Fibroblast of lung (primary cell): ENCODE data around the gene TIGD7. TPM values are rescaled to one million over a fixed set of nuclear protein-coding genes. Genes with fewer than 3 reads are reported as not detected.

Source experiments
- DNase-seq, 2 donors: peaks; one replicate each; pipeline versions ENCODE4 v3.0.0 to v3.0.0-alpha.2; 2010; ENCODE audit warnings: low read depth in 2 of 2
- H2AFZ ChIP-seq: 2 replicates; pipeline ENCODE4 v1.5.1; 2012; ENCODE audit warnings: low read length, control low read depth, inconsistent platforms
- H3K27ac ChIP-seq: 2 replicates; pipeline ENCODE4 v1.5.1; 2011; ENCODE audit warnings: low read length, control low read depth; ENCODE audit not compliant: insufficient read depth
- H3K27me3 ChIP-seq: 2 replicates; pipeline ENCODE4 v1.5.1; 2011; ENCODE audit warnings: mild to moderate bottlenecking, low read length; ENCODE audit not compliant: control insufficient read depth, insufficient read depth
- H3K36me3 ChIP-seq: 2 replicates; pipeline ENCODE4 v1.5.1; 2011; ENCODE audit warnings: low read length; ENCODE audit not compliant: control insufficient read depth, insufficient read depth
- H3K4me1 ChIP-seq: 2 replicates; pipeline ENCODE4 v1.5.1; 2011; ENCODE audit warnings: low read length; ENCODE audit not compliant: control insufficient read depth, insufficient read depth; ENCODE audit errors: extremely low read depth
- H3K4me2 ChIP-seq: 2 replicates; pipeline ENCODE4 v1.5.1; 2011; ENCODE audit warnings: low read length, control low read depth; ENCODE audit not compliant: insufficient read depth; ENCODE audit errors: extremely low read depth
- H3K4me3 ChIP-seq, 4 experiments: fragments of 200-600 bp in 1 of 4; sonication (generic) in 1 of 4; replicated peaks in 1 of 4; 2 replicates each; pipeline ENCODE4 v1.5.1; 2011 to 2016; ENCODE audit warnings: low read length in 4 of 4, low read depth in 3 of 4, mild to moderate bottlenecking in 3 of 4, control low read depth in 2 of 4, inconsistent platforms in 1 of 4, mixed read lengths in 1 of 4; ENCODE audit not compliant: insufficient read depth in 1 of 4; ENCODE audit errors: control extremely low read depth in 1 of 4
- H3K79me2 ChIP-seq: 2 replicates; pipeline ENCODE4 v1.5.1; 2012; ENCODE audit warnings: mild to moderate bottlenecking, low read length, inconsistent platforms; ENCODE audit not compliant: control insufficient read depth, insufficient read depth
- H3K9ac ChIP-seq: 2 replicates; pipeline ENCODE4 v1.5.1; 2011; ENCODE audit warnings: mild to moderate bottlenecking, low read length, control low read depth; ENCODE audit not compliant: insufficient read depth
- H3K9me3 ChIP-seq: 2 replicates; pipeline ENCODE4 v1.5.1; 2012; ENCODE audit warnings: low read depth, low read length; ENCODE audit not compliant: control insufficient read depth, insufficient read depth
- H4K20me1 ChIP-seq: 2 replicates; pipeline ENCODE4 v1.5.1; 2011; ENCODE audit warnings: low read length; ENCODE audit not compliant: control insufficient read depth, insufficient read depth; ENCODE audit errors: extremely low read depth
- EZH2 ChIP-seq: IDR thresholded peaks from 2 replicates; pipeline ENCODE4 v1.5.1; 2012; ENCODE audit warnings: low read length, control low read depth, mild to moderate bottlenecking; ENCODE audit errors: missing control alignments
- polyA plus RNA-seq, 2 donors: library from polyadenylated mRNA; depleted of rRNA in 1 of 2; stranded (reverse) in 1 of 2; unstranded in 1 of 2; fragments of >200 nt; gene quantifications; 2 replicates each; pipeline ENCODE4 v1.2.1, GENCODE V29; 2011 to 2012; ENCODE audit warnings: missing spikeins in 1 of 2
- total RNA-seq: library from RNA; depleted of rRNA; stranded (reverse); fragments of >200 nt; gene quantifications from 2 replicates; pipeline ENCODE4 v1.2.1, GENCODE V29; 2014
- TF ChIP-seq, protein P1 (sequence below), 2 donors: IDR thresholded peaks in 1 of 2; conservative IDR thresholded peaks in 1 of 2; 1 replicate in 1 of 2; 2 replicates in 1 of 2; pipeline ENCODE4 v1.5.1; 2011 to 2012; ENCODE audit warnings: low read length in 2 of 2, control low read depth in 1 of 2, inconsistent platforms in 1 of 2, low read depth in 1 of 2, mild to moderate bottlenecking in 1 of 2

Gene TIGD7
- total and polyA plus RNA-seq, 2 donors (not counting 1 experiment from before 2014, with no cell fraction given) = 2.9 to 9.6 TPM

DNA sequence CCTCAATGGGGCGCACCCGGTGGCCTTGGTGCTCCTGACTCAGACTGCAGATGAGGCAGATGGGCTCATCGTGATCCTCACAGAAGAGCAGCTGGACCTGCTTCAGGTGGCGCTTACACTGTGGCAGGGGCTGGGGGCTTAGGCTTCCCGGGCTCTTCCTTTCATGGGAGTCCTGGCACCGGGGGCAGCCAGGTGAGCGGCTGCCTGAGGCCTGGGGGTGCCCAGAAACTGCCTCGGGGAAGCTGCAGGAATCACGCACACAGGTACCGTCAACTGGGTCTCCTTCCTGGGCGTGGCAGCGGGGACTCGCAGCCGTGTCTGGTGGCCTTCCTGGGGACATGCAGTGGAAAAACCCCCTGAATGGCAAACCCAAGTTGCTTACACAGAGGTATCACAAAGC, 55.8 kb downstream of the TIGD7 start:
- Histone ChIP-seq H3K4me1 (no peaks in the 10 kb centered on the region), H2AFZ (no peak overlapping the region), H3K4me2 (no peak overlapping the region), H4K20me1 (no peaks in the 10 kb centered on the region), H3K9me3 (no peaks in the 10 kb centered on the region), H3K27ac (no peak overlapping the region), H3K9ac (no peak overlapping the region), H3K4me3 (no peak overlapping the region), H3K79me2 (no peaks in the 10 kb centered on the region), H3K36me3 (no peaks in the 10 kb centered on the region), H3K27me3 (peaks cover 4% of the 10 kb centered on the region)
- DNase-seq = no peak
- TF ChIP-seq EZH2 = no peak
- TF ChIP-seq, protein P1, sequence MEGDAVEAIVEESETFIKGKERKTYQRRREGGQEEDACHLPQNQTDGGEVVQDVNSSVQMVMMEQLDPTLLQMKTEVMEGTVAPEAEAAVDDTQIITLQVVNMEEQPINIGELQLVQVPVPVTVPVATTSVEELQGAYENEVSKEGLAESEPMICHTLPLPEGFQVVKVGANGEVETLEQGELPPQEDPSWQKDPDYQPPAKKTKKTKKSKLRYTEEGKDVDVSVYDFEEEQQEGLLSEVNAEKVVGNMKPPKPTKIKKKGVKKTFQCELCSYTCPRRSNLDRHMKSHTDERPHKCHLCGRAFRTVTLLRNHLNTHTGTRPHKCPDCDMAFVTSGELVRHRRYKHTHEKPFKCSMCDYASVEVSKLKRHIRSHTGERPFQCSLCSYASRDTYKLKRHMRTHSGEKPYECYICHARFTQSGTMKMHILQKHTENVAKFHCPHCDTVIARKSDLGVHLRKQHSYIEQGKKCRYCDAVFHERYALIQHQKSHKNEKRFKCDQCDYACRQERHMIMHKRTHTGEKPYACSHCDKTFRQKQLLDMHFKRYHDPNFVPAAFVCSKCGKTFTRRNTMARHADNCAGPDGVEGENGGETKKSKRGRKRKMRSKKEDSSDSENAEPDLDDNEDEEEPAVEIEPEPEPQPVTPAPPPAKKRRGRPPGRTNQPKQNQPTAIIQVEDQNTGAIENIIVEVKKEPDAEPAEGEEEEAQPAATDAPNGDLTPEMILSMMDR (conservative IDR thresholded peaks at IDR 0.05 in 1 of 2, IDR thresholded peaks at IDR 0.05 in 1 of 2; ENCODE audit: low read depth in 1 of 2, low read length in 2 of 2) = no peak

DNA sequence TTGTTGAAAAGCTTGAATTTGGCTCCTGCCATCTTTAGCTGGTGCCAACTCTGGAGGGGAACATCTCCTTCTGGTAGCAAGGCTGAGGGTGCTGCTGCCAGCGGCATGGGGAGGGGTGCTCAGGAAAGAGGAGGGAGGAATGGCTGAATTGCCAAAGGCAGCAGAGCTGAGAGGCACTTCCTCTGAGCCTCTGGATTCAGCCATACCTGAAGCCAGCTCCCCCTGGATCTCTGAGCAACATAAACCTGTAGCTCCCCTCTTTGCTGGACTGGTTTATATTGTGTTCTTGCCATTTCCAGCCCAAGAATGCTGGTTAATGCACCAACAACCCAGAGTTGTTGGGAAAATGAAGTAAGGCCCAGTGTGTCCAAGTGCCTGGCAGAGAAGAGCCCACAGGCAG, 56.2 kb downstream of the TIGD7 start:
- no peak overlapping the region for H3K4me3 ChIP-seq
- no peak overlapping the region for H3K4me2 ChIP-seq
- H3K36me3 ChIP-seq = no peaks in the 10 kb centered on the region
- no peaks in the 10 kb centered on the region for H3K79me2 ChIP-seq
- no peak overlapping the region for H2AFZ ChIP-seq
- no peaks in the 10 kb centered on the region for H4K20me1 ChIP-seq
- peaks cover 4% of the 10 kb centered on the region for H3K27me3 ChIP-seq
- DNase-seq = no peak
- no peaks in the 10 kb centered on the region for H3K4me1 ChIP-seq
- H3K27ac ChIP-seq = no peak overlapping the region
- H3K9ac ChIP-seq = no peak overlapping the region
- TF ChIP-seq, protein P1 (conservative IDR thresholded peaks at IDR 0.05 in 1 of 2, IDR thresholded peaks at IDR 0.05 in 1 of 2; ENCODE audit: low read depth in 1 of 2, low read length in 2 of 2) = no peak
- TF ChIP-seq EZH2 = no peak
- no peaks in the 10 kb centered on the region for H3K9me3 ChIP-seq

Other genes with a start within 250 kb of the TIGD7 start
- gene IL32, start 239.8 kb downstream of the TIGD7 start, total RNA-seq = 4.4 and 5.1 TPM in 2 replicates
- 1.4 and 4.1 TPM in 2 replicates for gene IL32, start 239.8 kb downstream of the TIGD7 start, polyA plus RNA-seq
- gene ZSCAN10, start 206.1 kb downstream of the TIGD7 start, total RNA-seq = not detected in 2 replicates
- gene ZSCAN10, start 206.1 kb downstream of the TIGD7 start, polyA plus RNA-seq = 0.02 TPM in 1 of 2 replicates, not detected in the other
- 16.0 and 16.4 TPM in 2 replicates for gene ZNF205, start 192.8 kb downstream of the TIGD7 start, total RNA-seq
- gene ZNF205, start 192.8 kb downstream of the TIGD7 start, polyA plus RNA-seq = 3.4 and 4.4 TPM in 2 replicates
- gene ZNF213, start 170.4 kb downstream of the TIGD7 start, total RNA-seq = 5.9 and 8.8 TPM in 2 replicates
- 0.43 and 0.52 TPM in 2 replicates for gene ZNF213, start 170.4 kb downstream of the TIGD7 start, polyA plus RNA-seq
- not detected in 2 replicates for gene OR1F1, start 117.2 kb downstream of the TIGD7 start, total RNA-seq
- gene OR1F1, start 117.2 kb downstream of the TIGD7 start, polyA plus RNA-seq = 0.07 and 0.23 TPM in 2 replicates
- gene ZNF200, start 70.3 kb downstream of the TIGD7 start, total RNA-seq = 8.0 and 8.1 TPM in 2 replicates
- 5.1 and 5.9 TPM in 2 replicates for gene ZNF200, start 70.3 kb downstream of the TIGD7 start, polyA plus RNA-seq
- under 0.01 and 0.17 TPM in 2 replicates for gene MEFV, start 48.8 kb downstream of the TIGD7 start, total RNA-seq
- gene MEFV, start 48.8 kb downstream of the TIGD7 start, polyA plus RNA-seq = not detected in 2 replicates
- 37.3 and 47.5 TPM in 2 replicates for gene ZNF263, start 21.9 kb downstream of the TIGD7 start, total RNA-seq
- 9.9 and 11.1 TPM in 2 replicates for gene ZNF263, start 21.9 kb downstream of the TIGD7 start, polyA plus RNA-seq
- gene ZNF75A, start 67 bp upstream of the TIGD7 start, total RNA-seq = 19.3 and 24.3 TPM in 2 replicates
- gene ZNF75A, start 67 bp upstream of the TIGD7 start, polyA plus RNA-seq = 13.4 and 14.4 TPM in 2 replicates
- gene OR2C1, start 50.5 kb upstream of the TIGD7 start, total RNA-seq = under 0.01 and 0.17 TPM in 2 replicates
- 0.09 and 0.31 TPM in 2 replicates for gene OR2C1, start 50.5 kb upstream of the TIGD7 start, polyA plus RNA-seq
- 10.0 and 13.7 TPM in 2 replicates for gene ZSCAN32, start 95.6 kb upstream of the TIGD7 start, total RNA-seq
- 11.3 and 14.1 TPM in 2 replicates for gene ZSCAN32, start 95.6 kb upstream of the TIGD7 start, polyA plus RNA-seq
- 6.7 and 9.2 TPM in 2 replicates for gene ZNF174, start 95.8 kb upstream of the TIGD7 start, total RNA-seq
- gene ZNF174, start 95.8 kb upstream of the TIGD7 start, polyA plus RNA-seq = 8.5 and 9.1 TPM in 2 replicates
- 1.8 and 2.0 TPM in 2 replicates for gene ZNF597, start 138.1 kb upstream of the TIGD7 start, total RNA-seq
- 1.4 and 1.6 TPM in 2 replicates for gene ZNF597, start 138.1 kb upstream of the TIGD7 start, polyA plus RNA-seq
- 9.2 and 12.6 TPM in 2 replicates for gene NAA60, start 138.2 kb upstream of the TIGD7 start, total RNA-seq
- 20.9 and 33.6 TPM in 2 replicates for gene NAA60, start 138.2 kb upstream of the TIGD7 start, polyA plus RNA-seq
- gene C16orf90, start 190.1 kb upstream of the TIGD7 start, total RNA-seq = not detected in 2 replicates
- not detected in 2 replicates for gene C16orf90, start 190.1 kb upstream of the TIGD7 start, polyA plus RNA-seq
- gene CLUAP1, start 195.6 kb upstream of the TIGD7 start, total RNA-seq = 21.1 and 22.3 TPM in 2 replicates
- gene CLUAP1, start 195.6 kb upstream of the TIGD7 start, polyA plus RNA-seq = 22.7 and 28.0 TPM in 2 replicates